H1 (cell line): ENCODE measurements around the gene APPL2. TPM values are rescaled to one million over a fixed set of nuclear protein-coding genes. Genes with fewer than 3 reads are reported as not detected.

Experiments
- SIRT6 ChIP-seq: IDR thresholded peaks from one replicate; pipeline ENCODE4 v1.7.1; 2012; ENCODE audit warnings: low read length, inconsistent platforms
- TEAD4 ChIP-seq: IDR thresholded peaks from 2 replicates; pipeline ENCODE4 v1.6.1; 2012; ENCODE audit warnings: low read depth, low read length, inconsistent platforms, mixed read lengths
- polyA plus RNA-seq, 7 experiments: library from polyadenylated mRNA; depleted of rRNA in 3 of 7; stranded (reverse) in 5 of 7; unstranded in 2 of 7; fragments of >200 nt in 5 of 7; fragments of 200-250 nt in 2 of 7; gene quantifications; 1 replicate in 5 of 7; 2 replicates in 1 of 7; 4 replicates in 1 of 7; pipeline versions ENCODE4 v1.2.1 to v1.2.3, GENCODE V29; 2011 to 2013; ENCODE audit warnings: missing spikeins in 2 of 7, mixed read lengths in 2 of 7
- total RNA-seq: library from RNA; stranded (reverse); fragmentation: NEBNext Ultra II Directional; extraction: Animal tissue kit (Norgen Biotek cat#: 25700); gene quantifications from 2 replicates; pipeline ENCODE4 v1.2.1, GENCODE V29; 2021

Gene APPL2
- total and polyA plus RNA-seq, 2 of the 8 experiments (the other 6 are each of a cell fraction or from before 2014, with no cell fraction given), result 8.9 to 22.9 TPM

GRCh38 chr12:105201299-105201698 lies 34.7 kb downstream of the APPL2 start (continued):
- TF ChIP-seq SIRT6 (no peak), TEAD4 (no peak)
